Uterus (tissue), 2 donors: ENCODE results near the gene AP1B1.

Source experiments
- POLR2A ChIP-seq, 2 donors: fragments of 450-650 bp; IDR thresholded peaks; one replicate each; pipeline ENCODE4 v1.6.1; 2016; ENCODE audit warnings: antibody characterized with exemption in 2 of 2, mild to moderate bottlenecking in 1 of 2, moderate library complexity in 1 of 2
- TF ChIP-seq, protein P1 (sequence below), 4 experiments: fragments of 200-600 bp in 2 of 4; fragments of 450-650 bp in 2 of 4; sonication (generic) in 2 of 4; IDR thresholded peaks; one replicate each; pipeline ENCODE4 v1.5.1; 2016 to 2019; ENCODE audit warnings: antibody characterized with exemption in 4 of 4, mild to moderate bottlenecking in 2 of 4, moderate library complexity in 1 of 4

DNA sequence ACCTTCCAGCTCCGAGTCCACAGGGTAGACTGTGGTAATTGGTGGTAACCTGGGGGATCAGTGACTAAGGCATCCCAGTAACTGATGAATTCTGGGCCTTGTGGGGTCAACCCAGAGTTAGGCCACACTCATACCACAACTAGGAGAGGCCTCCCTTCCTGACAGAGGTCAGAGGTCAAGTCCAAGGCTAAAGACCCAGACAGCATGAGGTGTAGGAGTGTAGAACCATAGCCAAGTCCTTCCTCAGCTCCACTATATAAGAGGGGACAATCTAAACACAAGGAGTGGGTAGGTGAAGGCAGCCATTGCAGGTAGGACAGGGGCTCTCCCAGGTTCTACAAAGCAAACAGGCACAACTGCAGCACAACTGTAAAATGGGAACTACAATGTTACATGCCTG, 4.6 kb downstream of the AP1B1 start:
- TF ChIP-seq, protein P1, sequence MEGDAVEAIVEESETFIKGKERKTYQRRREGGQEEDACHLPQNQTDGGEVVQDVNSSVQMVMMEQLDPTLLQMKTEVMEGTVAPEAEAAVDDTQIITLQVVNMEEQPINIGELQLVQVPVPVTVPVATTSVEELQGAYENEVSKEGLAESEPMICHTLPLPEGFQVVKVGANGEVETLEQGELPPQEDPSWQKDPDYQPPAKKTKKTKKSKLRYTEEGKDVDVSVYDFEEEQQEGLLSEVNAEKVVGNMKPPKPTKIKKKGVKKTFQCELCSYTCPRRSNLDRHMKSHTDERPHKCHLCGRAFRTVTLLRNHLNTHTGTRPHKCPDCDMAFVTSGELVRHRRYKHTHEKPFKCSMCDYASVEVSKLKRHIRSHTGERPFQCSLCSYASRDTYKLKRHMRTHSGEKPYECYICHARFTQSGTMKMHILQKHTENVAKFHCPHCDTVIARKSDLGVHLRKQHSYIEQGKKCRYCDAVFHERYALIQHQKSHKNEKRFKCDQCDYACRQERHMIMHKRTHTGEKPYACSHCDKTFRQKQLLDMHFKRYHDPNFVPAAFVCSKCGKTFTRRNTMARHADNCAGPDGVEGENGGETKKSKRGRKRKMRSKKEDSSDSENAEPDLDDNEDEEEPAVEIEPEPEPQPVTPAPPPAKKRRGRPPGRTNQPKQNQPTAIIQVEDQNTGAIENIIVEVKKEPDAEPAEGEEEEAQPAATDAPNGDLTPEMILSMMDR (IDR thresholded peaks at IDR 0.05): no peak
- TF ChIP-seq POLR2A (IDR thresholded peaks at IDR 0.05): no peak
